Limb (tissue), 2 donors: ENCODE measurements around the gene FDXR.

Experiments used
- DNase-seq, 2 donors: peaks; one replicate each; pipeline ENCODE4 v3.0.0-alpha.2; 2016; ENCODE audit errors: extremely low spot score in 2 of 2

Gene FDXR

DNA sequence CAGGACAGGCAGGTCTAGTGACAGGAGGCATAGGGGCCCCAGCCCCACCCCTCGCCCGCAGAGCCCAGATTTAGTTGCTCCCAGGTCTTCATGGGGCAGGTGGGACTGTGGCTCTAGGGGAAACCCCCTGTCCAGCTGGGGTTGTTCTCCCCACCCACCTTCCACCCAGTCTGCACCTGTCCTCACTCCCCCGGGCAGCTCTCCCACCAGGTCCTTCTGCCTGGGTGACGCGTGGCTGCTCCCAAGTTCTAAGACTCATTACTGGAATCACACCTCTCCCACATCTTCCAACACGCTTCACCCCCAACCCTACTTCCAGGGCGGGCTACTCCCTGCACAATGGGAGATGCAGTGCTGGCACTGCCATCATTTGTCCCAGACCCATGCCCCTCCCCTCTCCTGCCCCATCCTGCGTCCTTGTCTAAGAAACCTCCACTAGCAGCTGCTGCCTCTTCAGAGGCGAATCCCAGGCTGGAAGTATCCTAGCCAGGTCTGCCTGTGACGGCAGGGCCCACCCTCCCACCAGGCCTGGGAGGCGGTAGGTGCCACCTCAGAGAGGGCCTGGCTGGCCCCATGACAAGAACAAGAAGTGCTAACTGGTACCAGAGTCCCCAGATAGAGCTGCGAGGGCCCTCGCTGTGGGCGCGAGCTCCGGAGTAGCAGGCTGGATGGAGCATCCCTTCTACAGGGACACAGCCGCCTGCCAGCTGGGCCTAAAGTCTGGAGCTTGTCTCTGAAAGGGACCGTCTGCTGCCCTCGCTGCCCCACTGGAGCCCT, 35.9 kb downstream of the FDXR start:
- DNase-seq: no peak

DNA sequence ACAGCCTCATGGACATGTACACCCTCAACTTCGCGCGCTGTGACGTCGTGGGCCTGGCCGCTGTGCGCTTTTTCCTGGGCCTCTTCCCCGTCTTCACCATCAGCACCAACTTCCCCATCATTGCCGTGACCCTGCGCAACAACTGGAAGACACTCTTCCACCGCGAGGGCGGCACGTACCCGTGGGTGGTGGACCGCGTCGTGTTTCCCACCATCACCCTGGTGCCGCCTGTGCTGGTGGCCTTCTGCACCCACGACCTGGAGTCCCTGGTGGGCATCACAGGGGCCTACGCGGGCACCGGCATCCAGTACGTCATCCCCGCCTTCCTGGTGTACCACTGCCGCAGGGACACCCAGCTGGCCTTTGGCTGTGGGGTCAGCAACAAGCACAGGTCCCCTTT, 36.6 kb downstream of the FDXR start:
- no peak for DNase-seq

DNA sequence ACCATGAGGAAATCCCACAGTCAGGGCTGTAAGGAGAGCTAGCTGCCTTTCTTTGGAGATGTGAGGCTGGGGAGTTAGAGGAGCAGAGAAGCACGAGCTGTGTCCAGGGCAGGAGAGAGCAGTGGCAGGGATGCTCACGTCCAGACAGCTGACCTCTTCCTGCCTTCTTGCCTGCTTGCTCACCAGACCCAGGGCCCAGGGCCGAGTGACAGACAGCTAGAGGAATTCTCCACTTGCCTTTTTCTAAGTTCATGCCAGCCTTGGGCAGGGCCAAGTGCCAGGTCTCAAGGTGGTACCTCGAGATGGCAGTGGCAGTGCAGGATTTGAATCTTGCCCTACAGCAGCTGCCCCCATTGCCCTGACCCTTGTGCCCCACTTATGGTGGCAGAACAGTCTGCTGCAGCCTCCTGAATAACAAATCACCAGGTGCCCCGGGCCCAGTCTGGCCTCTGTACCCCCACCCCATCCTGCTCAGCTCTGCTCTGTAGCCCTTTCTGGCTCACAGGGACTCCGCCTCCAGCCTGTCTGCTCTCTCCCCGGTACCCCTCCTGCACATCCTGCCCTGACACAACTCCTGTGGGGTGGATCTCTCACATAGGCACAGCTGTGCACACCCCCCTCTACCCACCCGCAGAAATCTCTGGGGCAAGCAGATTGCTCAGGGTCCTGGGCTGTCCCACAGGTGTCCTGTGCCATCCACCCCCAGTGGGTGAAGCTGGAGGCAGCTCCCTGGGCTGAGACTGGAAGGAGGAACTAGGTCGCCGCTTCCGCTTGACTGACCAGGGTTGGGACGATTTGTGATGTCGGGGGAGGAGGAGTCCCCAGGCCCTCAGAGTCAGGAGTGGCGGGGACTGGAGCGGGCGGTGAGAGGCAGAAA, 39.1 kb downstream of the FDXR start:
- no peak for DNase-seq

DNA sequence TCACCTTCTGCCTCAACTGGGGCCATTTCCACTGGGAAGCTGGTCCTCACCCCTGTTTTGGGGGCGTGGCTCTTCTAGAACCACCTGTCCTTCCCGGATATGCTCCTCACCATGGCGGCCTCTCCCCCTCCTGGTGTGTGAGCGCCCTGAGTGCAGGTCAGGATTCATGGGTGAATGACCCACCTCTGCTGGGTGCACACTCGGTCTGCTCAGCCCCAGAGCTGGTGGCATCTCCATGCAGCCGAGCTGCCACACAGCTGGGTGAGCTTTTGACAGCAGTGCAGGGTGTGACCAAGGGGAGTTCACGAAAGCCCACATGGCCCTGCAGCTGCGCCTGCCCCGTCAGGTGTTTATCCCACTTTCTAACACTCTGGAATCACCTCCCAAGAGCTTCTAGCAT, 40.4 kb downstream of the FDXR start:
- no peak for DNase-seq

DNA sequence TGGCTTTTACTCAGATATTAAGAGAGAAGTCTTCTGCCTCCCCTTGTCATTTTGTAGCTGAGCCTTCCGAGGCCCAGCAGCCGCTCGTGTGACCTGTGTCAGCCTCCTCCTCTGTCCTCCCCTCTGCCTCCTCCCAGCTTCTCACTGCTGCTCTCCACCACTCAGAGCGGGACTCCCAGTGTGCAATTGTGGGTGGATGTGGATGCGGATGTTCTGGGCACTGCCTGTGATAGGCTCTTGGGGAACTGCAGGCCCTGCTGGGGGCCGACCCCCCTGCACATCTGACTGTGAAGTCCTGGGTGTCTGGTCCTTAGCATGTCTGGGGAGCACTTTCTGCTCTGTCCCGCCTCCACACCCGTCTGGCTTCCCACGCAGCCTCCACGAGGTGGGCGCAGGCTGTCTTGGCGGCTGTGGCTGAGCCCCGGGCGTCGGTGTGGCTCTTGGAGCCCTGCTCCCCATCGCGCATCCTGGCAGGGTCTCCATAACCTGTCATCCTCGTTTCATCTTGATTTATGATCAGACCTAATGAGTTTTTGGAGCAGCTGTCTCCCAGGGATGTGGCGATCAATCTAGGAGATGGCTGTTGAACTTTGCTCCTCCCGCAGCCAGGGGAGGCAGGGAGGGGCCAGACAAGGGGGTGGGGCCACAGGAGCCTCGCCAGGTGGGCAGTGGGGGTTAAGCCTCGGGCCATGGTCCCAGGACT, 41.2 kb downstream of the FDXR start:
- DNase-seq: no peak

DNA sequence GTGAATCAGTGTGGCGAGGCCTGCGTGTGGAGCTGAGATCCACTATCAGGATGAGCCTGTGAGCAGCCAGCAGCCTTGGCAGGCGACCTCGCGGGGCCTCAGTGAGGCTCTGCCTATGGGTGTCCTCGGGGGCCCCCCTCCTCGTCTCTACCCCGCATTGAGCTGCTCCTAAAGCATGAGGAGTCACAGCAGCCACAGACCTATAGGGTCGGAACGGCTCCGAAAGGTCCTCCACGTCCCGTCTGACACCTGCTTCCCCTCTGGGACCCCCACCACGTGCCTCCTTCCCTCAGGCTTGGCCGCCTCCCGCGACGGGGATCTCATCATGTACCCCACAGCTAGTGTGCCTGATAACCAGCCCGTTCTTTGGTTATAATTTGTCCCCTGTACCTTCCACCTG, 41.9 kb downstream of the FDXR start:
- DNase-seq: no peak

DNA sequence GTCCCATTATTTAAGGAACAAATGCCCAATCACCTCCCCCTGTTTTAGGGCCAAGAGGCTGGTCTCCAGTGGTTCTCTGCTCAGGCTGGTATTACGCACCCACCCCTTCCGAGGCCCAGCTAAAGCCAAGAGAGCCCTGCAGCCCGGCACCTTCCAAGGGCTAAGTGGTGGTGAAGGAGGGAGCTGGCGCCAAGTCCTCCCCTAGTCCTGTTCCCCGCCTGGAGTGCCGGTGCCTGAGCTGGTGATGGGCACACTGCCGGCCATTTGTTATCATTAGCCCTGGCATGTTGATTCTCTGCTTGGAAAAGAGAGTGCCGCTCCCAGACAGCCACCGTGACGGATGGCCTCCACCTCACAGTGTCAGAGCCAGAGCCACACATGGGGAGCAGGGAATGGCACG, 45.0 kb downstream of the FDXR start:
- no peak for DNase-seq

DNA sequence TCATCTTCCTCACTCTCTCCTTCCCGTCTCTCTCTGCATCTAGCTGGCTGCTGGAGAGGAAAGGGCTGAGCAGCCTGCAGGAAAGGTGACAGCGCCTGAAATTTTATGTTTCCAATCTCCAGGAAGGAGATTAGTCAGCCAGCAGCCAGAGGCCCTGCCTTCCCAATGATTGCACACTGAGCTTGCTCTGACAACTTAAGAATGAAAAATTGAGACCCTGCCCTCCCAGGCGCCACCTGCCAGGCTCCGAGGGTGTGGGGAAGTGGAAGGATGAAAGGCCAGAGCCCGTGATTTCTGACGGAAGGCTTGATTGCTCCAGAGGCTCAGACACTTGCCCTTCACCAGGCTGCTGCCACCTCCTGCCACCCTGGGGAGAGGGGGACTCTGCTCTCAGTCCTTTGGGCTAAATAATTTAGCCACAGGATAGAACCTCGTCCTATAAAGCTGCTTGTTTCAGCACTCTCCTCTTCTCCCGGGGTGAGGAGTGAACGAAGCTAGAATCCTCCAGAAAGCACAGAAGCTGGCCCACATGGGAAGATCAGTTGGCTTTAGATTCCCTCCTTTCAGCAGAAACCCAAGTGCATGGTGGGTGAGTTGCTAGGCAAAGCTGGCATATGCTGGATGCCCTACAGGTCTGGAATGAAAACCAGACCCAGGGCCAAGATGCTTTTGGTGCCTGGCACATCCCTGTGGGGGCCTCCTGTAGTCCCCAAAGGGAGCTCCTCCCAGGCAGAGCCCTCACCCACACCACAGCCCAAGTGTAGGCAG, 46.7 kb downstream of the FDXR start:
- no peak for DNase-seq

DNA sequence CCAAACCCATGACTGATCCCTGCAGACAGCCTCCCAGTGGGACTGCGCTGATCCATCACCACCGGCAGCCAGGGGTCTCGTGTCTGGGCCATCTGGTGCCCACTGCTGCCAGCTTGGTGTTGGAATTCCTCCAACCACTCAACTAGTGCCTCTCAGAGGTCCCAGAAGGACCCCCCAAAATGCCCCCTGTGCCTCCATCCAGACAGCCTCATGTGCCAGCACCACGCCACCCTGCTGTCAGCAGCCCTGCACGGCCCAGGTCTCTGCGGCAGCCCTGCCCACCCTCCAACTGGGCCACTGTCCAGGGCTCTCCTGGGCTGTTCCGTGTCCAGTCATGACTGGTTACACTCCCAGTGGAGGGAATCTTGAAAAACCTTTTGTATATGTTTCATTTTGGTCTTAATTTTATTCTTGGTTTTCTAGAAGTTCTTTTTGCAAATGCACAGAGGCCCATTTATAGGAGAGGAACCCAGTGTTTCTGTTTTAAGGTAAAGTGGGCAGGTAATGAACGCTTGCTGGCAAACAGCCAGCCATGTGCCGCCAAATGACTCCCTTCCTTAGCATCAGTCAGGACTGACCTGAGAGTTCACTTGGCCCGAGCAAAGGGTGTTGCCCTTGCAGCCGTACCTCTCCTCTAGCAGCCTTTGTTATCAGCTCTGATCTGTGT, 47.7 kb downstream of the FDXR start:
- no peak for DNase-seq

DNA sequence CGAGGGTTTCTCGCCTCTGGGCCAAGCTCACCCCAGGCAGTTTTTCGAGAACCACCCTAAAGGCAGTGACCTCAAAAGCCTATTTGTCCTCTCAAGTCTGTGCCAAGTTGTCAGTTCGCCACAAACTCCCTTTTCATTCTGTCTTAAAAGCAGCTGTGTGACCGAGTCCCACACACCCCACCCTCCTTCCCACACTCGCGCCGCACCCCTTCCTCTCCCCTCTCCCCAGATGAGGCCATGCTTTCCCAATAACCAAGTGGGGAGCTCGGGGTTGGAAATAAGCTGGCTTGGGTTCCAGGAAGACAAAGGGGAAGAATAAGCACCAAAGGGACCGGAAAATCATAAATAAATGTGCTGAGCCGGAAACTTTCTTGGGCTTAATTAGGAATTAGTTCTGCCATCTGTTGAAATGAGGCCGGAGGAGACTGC, 49.8 kb downstream of the FDXR start:
- DNase-seq: peak in 1 of 2 donors; percentile 51

DNA sequence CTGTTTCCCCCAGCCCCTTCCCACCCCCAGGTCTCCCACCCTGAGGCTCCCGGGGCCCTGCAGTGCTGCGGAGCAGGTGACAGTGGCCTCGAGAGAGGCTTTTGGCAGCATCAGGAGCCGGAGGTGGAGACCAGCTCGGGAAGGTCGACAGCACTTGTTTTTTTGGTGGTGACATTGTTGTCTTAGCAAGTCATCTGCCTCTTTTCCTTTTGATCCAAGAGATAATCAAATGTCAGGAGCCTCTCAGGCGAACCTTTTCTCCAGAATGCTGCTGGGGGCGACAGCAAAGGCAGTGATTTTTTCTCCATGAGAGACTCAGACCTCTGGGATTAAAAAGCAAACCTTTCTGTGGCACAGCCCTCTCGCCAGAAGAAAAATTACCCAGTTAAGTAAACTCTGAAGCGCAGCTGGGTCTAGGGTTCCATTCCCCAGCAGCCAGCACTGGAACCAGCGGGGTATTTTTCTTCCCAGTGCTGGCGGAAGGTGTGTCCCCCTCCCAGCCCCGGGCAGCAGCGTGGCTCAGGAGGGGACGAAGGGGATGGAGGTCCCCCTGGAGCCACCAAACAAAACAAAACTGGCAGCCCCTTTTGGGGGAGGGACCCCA, 50.4 kb downstream of the FDXR start:
- no peak for DNase-seq

DNA sequence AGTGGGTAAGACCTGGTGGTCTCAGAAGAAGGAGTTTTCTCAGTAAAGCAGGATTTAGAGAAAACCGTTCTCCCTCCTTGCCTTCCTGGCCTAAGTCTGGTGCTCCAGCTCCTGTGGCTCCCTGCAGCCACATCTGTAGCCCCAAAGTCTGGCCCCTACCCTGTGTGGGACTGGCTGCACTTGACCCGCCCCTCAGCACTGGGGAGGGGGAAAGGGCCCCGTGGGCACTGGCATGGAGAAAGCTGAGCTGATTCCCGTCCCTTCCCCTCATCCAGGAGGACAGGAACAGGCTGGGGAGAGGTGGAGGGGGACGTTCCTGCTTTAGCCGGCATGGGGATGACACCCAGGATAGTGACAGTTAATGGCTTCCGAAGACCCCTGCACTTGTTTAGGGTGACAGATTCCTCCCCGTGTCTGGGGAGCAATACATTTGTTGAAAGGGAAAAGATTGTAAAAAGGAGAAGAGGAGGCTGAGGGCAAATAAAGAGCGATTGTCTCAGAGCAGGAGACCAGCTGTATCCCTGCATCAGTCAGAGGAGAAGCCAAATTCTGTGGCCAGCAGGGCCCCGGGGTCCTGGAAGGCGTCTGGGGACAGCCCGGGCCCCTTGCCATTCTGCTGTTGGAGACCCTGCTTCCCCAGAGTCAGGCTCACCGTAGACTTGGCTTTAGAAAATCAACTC, 51.0 kb downstream of the FDXR start:
- DNase-seq: no peak

DNA sequence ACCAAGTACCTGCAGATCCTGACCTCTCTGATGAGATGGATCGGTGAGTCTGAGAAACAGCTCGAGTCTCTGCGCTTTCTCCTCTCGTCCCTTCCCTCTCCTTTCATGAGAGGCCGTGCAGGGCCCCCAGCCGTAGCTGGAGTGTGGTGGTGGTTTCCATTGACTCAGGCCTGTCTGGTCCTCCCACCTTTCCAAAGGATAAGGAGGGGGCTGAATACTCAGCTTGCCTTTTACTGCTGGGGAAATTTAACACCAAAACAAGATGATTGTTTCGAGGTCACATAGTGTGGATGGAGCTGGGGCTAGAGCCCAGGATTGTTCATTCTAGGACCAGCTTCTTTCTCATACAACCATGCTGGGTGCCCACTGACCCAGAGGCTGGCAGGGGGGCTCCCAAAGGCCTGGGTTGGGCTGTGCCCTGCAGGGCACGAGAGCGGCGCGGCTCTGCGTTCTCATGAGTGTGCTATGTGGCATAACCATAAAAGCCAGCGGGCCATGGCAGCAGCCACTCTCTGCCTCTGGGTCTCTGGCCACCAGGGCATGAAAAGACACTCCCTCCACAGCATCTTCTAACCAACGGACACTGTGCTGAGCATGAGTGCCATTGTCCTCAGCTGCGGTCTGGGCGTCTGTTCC, 52.9 kb downstream of the FDXR start:
- DNase-seq: no peak

DNA sequence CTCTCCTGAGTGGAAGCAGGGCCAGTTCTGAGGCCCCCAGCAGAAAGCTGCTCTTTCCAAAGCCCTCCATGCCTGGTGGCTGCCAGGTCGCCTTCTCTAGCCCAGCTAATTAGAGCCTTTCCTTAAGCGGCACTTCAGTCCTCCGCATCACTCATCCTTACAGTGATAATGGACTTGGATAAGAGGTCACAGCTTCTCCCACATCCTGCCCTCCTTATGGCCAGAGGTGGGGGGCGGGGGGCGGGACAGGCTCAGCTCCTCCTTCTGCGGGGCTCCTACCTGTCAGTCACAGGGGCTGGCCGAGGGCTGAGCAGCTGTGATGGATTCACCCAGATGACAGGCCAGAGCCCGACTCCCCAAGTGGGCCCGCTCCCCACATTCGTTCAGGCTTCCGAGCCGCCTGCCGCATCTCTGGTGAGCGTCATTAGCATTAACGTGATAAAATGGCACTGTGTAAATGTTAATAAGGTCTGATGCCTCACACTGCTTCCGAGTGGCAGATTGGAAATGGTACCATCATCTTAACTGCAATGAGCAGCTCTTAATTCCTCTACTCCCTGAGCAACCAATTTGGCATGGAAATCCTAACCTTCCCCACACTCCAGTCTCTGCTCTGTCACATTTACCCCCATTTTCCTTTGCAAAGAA, 54.4 kb downstream of the FDXR start:
- DNase-seq: no peak

DNA sequence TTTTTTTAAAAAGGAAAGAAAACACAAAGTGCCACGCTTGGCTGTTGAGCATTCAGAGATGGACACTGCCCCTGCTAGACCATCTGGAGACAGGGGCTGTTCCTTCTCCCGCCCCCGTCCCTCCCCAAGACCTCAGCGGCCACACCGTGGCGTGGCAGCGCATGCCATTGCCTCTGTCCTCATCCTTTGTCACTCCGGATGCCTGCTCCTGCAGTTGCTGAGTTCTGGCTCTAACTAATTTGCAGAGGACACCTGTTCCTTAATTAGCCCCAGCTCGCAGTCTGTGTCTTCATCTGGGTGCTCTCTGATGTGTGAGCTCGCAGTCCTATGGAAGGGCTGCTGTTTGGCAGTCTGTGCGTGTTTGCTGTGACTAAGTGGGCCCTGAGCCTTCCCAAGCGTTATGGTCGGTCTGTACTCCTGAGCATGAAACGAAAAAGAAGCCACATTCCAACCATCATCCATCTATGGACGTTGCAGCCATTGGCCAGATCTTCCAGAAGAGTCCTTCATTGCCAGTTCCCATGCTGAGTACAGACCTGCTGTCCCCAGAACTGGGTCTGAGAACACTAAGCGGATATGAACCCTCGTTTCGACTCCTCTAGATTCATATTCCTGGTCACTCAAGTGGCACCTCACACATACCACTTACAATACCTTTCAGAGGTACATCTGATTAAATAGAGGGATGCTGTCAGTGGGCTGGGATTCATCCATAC, 55.7 kb downstream of the FDXR start:
- no peak for DNase-seq

DNA sequence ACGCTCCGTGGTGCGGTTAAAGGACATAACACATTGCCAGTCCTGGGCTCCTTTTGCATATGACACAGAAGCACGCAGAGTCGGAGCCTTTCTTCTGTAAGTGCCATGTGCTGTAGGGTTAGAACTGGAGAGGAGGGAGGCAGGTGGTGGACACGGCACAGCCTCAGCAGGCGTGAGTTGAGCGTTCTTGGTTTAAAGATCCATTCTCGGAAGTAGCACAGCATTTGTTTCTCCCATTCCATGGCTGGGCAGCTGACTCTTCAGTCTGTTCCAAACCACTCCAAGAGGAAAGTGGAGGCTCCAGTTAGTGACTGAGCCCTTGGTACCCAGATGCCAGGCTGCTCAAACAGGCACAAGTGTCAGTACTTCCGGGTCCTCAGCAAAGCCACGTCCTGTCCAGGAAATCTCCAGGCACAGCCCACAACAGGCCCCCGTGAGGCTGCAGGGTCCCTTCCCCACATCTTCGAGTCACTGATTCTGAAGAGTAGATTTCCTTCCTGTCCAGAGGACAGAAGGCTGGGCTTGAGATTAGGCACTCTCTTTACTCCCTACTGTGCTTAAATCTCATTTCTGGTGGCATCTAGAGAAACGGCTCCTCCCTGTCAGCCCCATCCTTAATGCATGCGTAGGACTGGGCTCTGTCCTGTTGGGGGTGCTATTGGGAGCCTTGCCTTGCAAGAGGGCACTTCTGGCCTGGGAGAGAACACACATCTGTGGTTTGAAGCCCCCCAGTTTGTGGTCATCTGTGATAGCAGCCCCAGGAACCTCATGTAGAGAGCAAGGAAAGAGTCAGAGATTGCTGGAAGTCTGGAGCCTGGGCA, 57.0 kb downstream of the FDXR start:
- no peak for DNase-seq

DNA sequence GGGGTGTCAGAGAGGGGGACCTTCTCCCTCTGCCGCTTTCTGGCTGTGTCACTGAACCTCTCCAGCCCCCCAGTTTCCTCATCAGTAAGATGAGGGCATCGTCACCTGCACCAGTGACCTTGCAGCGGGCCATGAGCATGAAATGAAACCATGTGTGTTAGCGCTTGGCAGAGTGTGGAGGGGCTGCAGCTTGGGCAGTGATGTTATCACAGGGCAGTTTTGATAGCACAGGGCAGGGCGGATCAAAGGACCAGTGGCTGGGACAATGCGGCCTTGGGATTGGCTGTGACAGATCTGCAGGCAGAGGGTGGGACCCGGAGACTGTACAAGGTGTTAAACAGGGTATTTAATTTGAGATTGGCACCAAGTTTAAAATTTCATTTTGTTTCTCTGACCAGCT, 57.7 kb downstream of the FDXR start:
- DNase-seq: no peak
